Activated naive CD4-positive, alpha-beta T cell treated with anti-CD3 and anti-CD28 coated beads, Interleukin-2, amount 50 U/mL, for 24 hours (primary cell): ENCODE measurements around the gene RIMBP3C.
"Not testable (repeated sequence)": the region's sequence is repeated elsewhere in the genome, so short reads cannot be mapped to it uniquely, and the experiment has no call there.

Experiments used
- H3K27ac Mint-ChIP-seq: one replicate; pipeline ENCODE4 v1.8.0; 2021; ENCODE audit warnings: mild to moderate bottlenecking, mixed read lengths
- H3K27me3 Mint-ChIP-seq: one replicate; pipeline ENCODE4 v1.8.0; 2021; ENCODE audit warnings: mixed read lengths
- H3K36me3 Mint-ChIP-seq: one replicate; pipeline ENCODE4 v1.8.0; 2021; ENCODE audit warnings: mixed read lengths
- H3K4me1 Mint-ChIP-seq: one replicate; pipeline ENCODE4 v1.8.0; 2021; ENCODE audit warnings: mixed read lengths
- H3K4me3 Mint-ChIP-seq: one replicate; pipeline ENCODE4 v1.8.0; 2021; ENCODE audit warnings: mild to moderate bottlenecking, mixed read lengths
- H3K9me3 Mint-ChIP-seq: one replicate; pipeline ENCODE4 v1.8.0; 2021; ENCODE audit warnings: mixed read lengths

RIMBP3C gene

GRCh38 chr22:21510397-21510796, 40.9 kb downstream of the RIMBP3C start:
- not testable (repeated sequence) for H3K27ac Mint-ChIP-seq, H3K4me3 Mint-ChIP-seq, H3K36me3 Mint-ChIP-seq, H3K9me3 Mint-ChIP-seq, H3K27me3 Mint-ChIP-seq, H3K4me1 Mint-ChIP-seq

- not testable (repeated sequence) for H3K36me3 Mint-ChIP-seq, H3K9me3 Mint-ChIP-seq, H3K27me3 Mint-ChIP-seq, H3K27ac Mint-ChIP-seq, H3K4me1 Mint-ChIP-seq, H3K4me3 Mint-ChIP-seq
Observed at GRCh38 chr22:21499623-21500506, 51.4 kb downstream of the RIMBP3C start.

- not testable (repeated sequence) for H3K27ac Mint-ChIP-seq, H3K4me1 Mint-ChIP-seq, H3K36me3 Mint-ChIP-seq, H3K4me3 Mint-ChIP-seq, H3K27me3 Mint-ChIP-seq, H3K9me3 Mint-ChIP-seq
Observed at GRCh38 chr22:21498489-21498888, 52.8 kb downstream of the RIMBP3C start.

- H3K9me3 Mint-ChIP-seq, H3K27me3 Mint-ChIP-seq, H3K4me3 Mint-ChIP-seq, H3K27ac Mint-ChIP-seq, H3K4me1 Mint-ChIP-seq, H3K36me3 Mint-ChIP-seq: not testable (repeated sequence)
Observed at GRCh38 chr22:21497984-21498383, 53.3 kb downstream of the RIMBP3C start.
